Panc1 (cell line): ENCODE results near the gene FREM1. TPM values are rescaled to one million over a fixed set of nuclear protein-coding genes. Genes with fewer than 3 reads are reported as not detected.

Experiments
- ATAC-seq: fragments of 200-7000 bp; cut with Tn5 transposase; 2 replicates; pipeline ENCODE4 v1.9.1; 2020; ENCODE audit warnings: mild to moderate bottlenecking, moderate library complexity
- BruUV-seq: library from RNA; stranded (reverse); fragments of 400-500 nt; replicated peaks from 2 replicates; lab custom pipeline; 2021; lab: Mats Ljungman, UMichigan
- CTCF ChIA-PET: fragments of 300-600 bp; sonication (Branson Sonifier 250); formaldehyde crosslinking; loops from one replicate; lab custom pipeline; 2022; ENCODE audit warnings: antibody characterized with exemption; lab: Charles Lee
- POLR2A ChIA-PET: fragments of 300-600 bp; sonication (Branson Sonifier 250); formaldehyde crosslinking; loops from one replicate; lab custom pipeline; 2022; ENCODE audit warnings: antibody characterized with exemption; lab: Charles Lee
- DNase-seq: peaks from one replicate; pipeline ENCODE4 v3.0.0-alpha.2; 2010; ENCODE audit warnings: low read depth, low spot score
- H3K27ac ChIP-seq: 2 replicates; pipeline ENCODE4 v1.5.1; 2011; ENCODE audit warnings: mild to moderate bottlenecking, low read length, inconsistent platforms
- H3K27me3 ChIP-seq: fragments of 200-500 bp; sonication (Bioruptor generic); 2 replicates; pipeline ENCODE4 v1.6.0; 2014; ENCODE audit warnings: low read length, inconsistent platforms; ENCODE audit not compliant: control insufficient read depth, insufficient read depth
- H3K36me3 ChIP-seq: fragments of 200-500 bp; sonication (Bioruptor generic); 2 replicates; pipeline ENCODE4 v1.5.1; 2014; ENCODE audit warnings: inconsistent platforms, mild to moderate bottlenecking, low read length, moderate library complexity; ENCODE audit not compliant: control insufficient read depth, insufficient read depth
- H3K4me1 ChIP-seq: 2 replicates; pipeline ENCODE4 v1.5.1; 2011; ENCODE audit warnings: inconsistent platforms, mild to moderate bottlenecking, low read length, moderate library complexity; ENCODE audit not compliant: control insufficient read depth, insufficient read depth
- H3K4me3 ChIP-seq, 2 experiments: 2 replicates each; pipeline ENCODE4 v1.5.1; 2011 to 2012; ENCODE audit warnings: low read depth in 2 of 2, low read length in 2 of 2, mild to moderate bottlenecking in 2 of 2, inconsistent platforms in 1 of 2, moderate library complexity in 1 of 2
- H3K9me3 ChIP-seq: fragments of 200-500 bp; sonication (Bioruptor generic); 2 replicates; pipeline ENCODE4 v1.5.1; 2014; ENCODE audit warnings: low read depth, mild to moderate bottlenecking, inconsistent platforms, low read length, moderate library complexity; ENCODE audit not compliant: control insufficient read depth, insufficient read depth
- CTCF ChIP-seq: fragments of 450-650 bp; IDR thresholded peaks from 2 replicates; pipeline ENCODE4 v1.5.1; 2017; ENCODE audit warnings: mild to moderate bottlenecking
- POLR2AphosphoS5 ChIP-seq: IDR thresholded peaks from 2 replicates; pipeline ENCODE4 v1.6.1; 2012; ENCODE audit warnings: mild to moderate bottlenecking, low read depth, low read length, moderate library complexity
- REST ChIP-seq, 2 experiments: IDR thresholded peaks; 2 replicates each; pipeline ENCODE4 v1.6.1; 2011 to 2012; ENCODE audit warnings: low read depth in 2 of 2, control low read depth in 1 of 2, low read length in 1 of 2, mild to moderate bottlenecking in 1 of 2, moderate library complexity in 1 of 2; ENCODE audit not compliant: insufficient read depth in 1 of 2
- SIN3A ChIP-seq: IDR thresholded peaks from 2 replicates; pipeline ENCODE4 v1.6.1; 2012; ENCODE audit warnings: low read depth, mild to moderate bottlenecking, low read length, moderate library complexity, borderline replicate concordance; ENCODE audit not compliant: insufficient read depth
- TCF7L2 ChIP-seq: IDR thresholded peaks from 2 replicates; pipeline ENCODE4 v1.6.1; 2011; ENCODE audit warnings: mild to moderate bottlenecking, low read depth, low read length, inconsistent platforms
- in situ Hi-C: cut with HindIII; loops from 2 replicates; pipeline ENCODE4 v1.10.0; 2016; ENCODE audit warnings: low sequenced_read_pairs, low pct_unique_long_range_greater_than_20kb
- intact Hi-C: fragments of 100-400 bp; cut with micrococcal nuclease; formaldehyde crosslinking; loops from one replicate; pipeline ENCODE4 v1.10.0; 2022; ENCODE audit not compliant: unreplicated experiment
- total RNA-seq: library from RNA; stranded (reverse); gene quantifications from one replicate; pipeline ENCODE4 v1.2.1, GENCODE V29; 2021; ENCODE audit not compliant: unreplicated experiment

FREM1 gene
- total RNA-seq, 1 experiment from 2014 or later: not detected

- H3K9me3 ChIP-seq: no peaks in the 10 kb centered on the region
- CTCF ChIA-PET: no interaction called here
- no peak for DNase-seq
- no peaks in the 10 kb centered on the region for H3K4me1 ChIP-seq
- POLR2A ChIA-PET: no interaction called here
- H3K27me3 ChIP-seq: no peaks in the 10 kb centered on the region
- H3K4me3 ChIP-seq: no peak within 1 kb of the TSS
- no peak within 1 kb of the TSS for H3K27ac ChIP-seq
- intact Hi-C loops: no loop called here
- H3K36me3 ChIP-seq: no peaks in the 10 kb centered on the region
- no TSS peak for BruUV-seq
- in situ Hi-C loops: no loop called here
- ATAC-seq: no peak
- TF ChIP-seq REST (IDR thresholded peaks at IDR 0.05; ENCODE audit: insufficient read depth in 1 of 2, low read depth in 2 of 2, low read length in 1 of 2) (no peak), SIN3A (no peak), POLR2AphosphoS5 (no peak), CTCF (no peak), TCF7L2 (no peak)
Measured at GRCh38 chr9:14722391-14723035, 187.7 kb downstream of the FREM1 start, which contains the start of gene CER1. Gene CER1 (minus strand): TSS chr9:14722733. CDS start chr9:14722672, 61 bp downstream.

GRCh38 chr9:14719231-14719923 is 190.9 kb downstream of the FREM1 start:
- DNase-seq: no peak
- POLR2A ChIA-PET: no interaction called here
- CTCF ChIA-PET: no interaction called here
- no peaks in the 10 kb centered on the region for H3K4me1 ChIP-seq
- intact Hi-C loops: no loop called here
- no peaks in the 10 kb centered on the region for H3K9me3 ChIP-seq
- H3K27ac ChIP-seq: no peak overlapping the region
- BruUV-seq: no TSS peak
- no peaks in the 10 kb centered on the region for H3K27me3 ChIP-seq
- in situ Hi-C loops: no loop called here
- TF ChIP-seq TCF7L2 (no peak), CTCF (no peak), REST (IDR thresholded peaks at IDR 0.05; ENCODE audit: insufficient read depth in 1 of 2, low read depth in 2 of 2, low read length in 1 of 2) (no peak), POLR2AphosphoS5 (no peak), SIN3A (no peak)
- H3K4me3 ChIP-seq: no peak overlapping the region
- no peak for ATAC-seq
- H3K36me3 ChIP-seq: no peaks in the 10 kb centered on the region
